H9 (cell line): ENCODE data around the gene ITPR3. TPM values are rescaled to one million over a fixed set of nuclear protein-coding genes. Genes with fewer than 3 reads are reported as not detected.

Experiments used
- DNase-seq: peaks from one replicate; pipeline ENCODE4 v3.0.0-alpha.2; 2017
- H2AFZ ChIP-seq: one replicate; pipeline ENCODE4 v1.6.1; 2013; ENCODE audit warnings: mild to moderate bottlenecking, low read length, control low read depth, moderate library complexity
- H2AK5ac ChIP-seq: 2 replicates; pipeline ENCODE4 v1.6.1; 2013; ENCODE audit warnings: low read length, control low read depth, mixed read lengths; ENCODE audit not compliant: insufficient read length
- H2BK120ac ChIP-seq: one replicate; pipeline ENCODE4 v1.6.1; 2013; ENCODE audit warnings: low read depth, mild to moderate bottlenecking, low read length, control low read depth, inconsistent platforms; ENCODE audit not compliant: poor library complexity, severe bottlenecking
- H2BK12ac ChIP-seq: 2 replicates; pipeline ENCODE4 v1.6.1; 2013; ENCODE audit warnings: low read length, control low read depth, mixed read lengths, low read depth; ENCODE audit not compliant: insufficient read length
- H2BK15ac ChIP-seq: 2 replicates; pipeline ENCODE4 v1.6.1; 2013; ENCODE audit warnings: low read depth, low read length, control low read depth
- H2BK20ac ChIP-seq: one replicate; pipeline ENCODE4 v1.6.1; 2013; ENCODE audit warnings: low read depth, mild to moderate bottlenecking, low read length, control low read depth, inconsistent platforms; ENCODE audit not compliant: poor library complexity, severe bottlenecking
- H2BK5ac ChIP-seq: 2 replicates; pipeline ENCODE4 v1.6.1; 2013; ENCODE audit warnings: low read length, control low read depth, mixed read lengths; ENCODE audit not compliant: insufficient read length
- H3K14ac ChIP-seq: 2 replicates; pipeline ENCODE4 v1.6.1; 2013; ENCODE audit warnings: low read length, control low read depth; ENCODE audit not compliant: insufficient read depth
- H3K18ac ChIP-seq: 2 replicates; pipeline ENCODE4 v1.6.1; 2013; ENCODE audit warnings: low read depth, mild to moderate bottlenecking, mixed read lengths, low read length, control low read depth; ENCODE audit not compliant: insufficient read length
- H3K23ac ChIP-seq: 2 replicates; pipeline ENCODE4 v1.6.1; 2013; ENCODE audit warnings: low read length, control low read depth, mixed read lengths, low read depth; ENCODE audit not compliant: insufficient read length
- H3K23me2 ChIP-seq: 2 replicates; pipeline ENCODE4 v1.6.1; 2013; ENCODE audit warnings: low read depth, mild to moderate bottlenecking, mixed read lengths, low read length, control low read depth; ENCODE audit not compliant: insufficient read length, poor library complexity, severe bottlenecking
- H3K27ac ChIP-seq: 2 replicates; pipeline ENCODE4 v1.5.1; 2013; ENCODE audit warnings: low read length, control low read depth, mixed read lengths, low read depth; ENCODE audit not compliant: insufficient read length
- H3K27me3 ChIP-seq: 2 replicates; pipeline ENCODE4 v1.6.1; 2013; ENCODE audit warnings: low read length, control low read depth, inconsistent platforms; ENCODE audit not compliant: insufficient read depth
- H3K4ac ChIP-seq: 2 replicates; pipeline ENCODE4 v1.6.1; 2013; ENCODE audit warnings: low read depth, mild to moderate bottlenecking, control low read depth, inconsistent platforms, low read length, moderate library complexity
- H3K4me1 ChIP-seq: 2 replicates; pipeline ENCODE4 v1.6.1; 2013; ENCODE audit warnings: low read length, control low read depth, inconsistent platforms; ENCODE audit not compliant: insufficient read depth
- H3K4me2 ChIP-seq: 2 replicates; pipeline ENCODE4 v1.6.1; 2013; ENCODE audit warnings: low read length, control low read depth, mixed read lengths; ENCODE audit not compliant: insufficient read length, insufficient read depth
- H3K56ac ChIP-seq: 2 replicates; pipeline ENCODE4 v1.6.1; 2013; ENCODE audit warnings: low read depth, mild to moderate bottlenecking, mixed read lengths, low read length, control low read depth; ENCODE audit not compliant: insufficient read length
- H3K79me1 ChIP-seq: 2 replicates; pipeline ENCODE4 v1.6.1; 2013; ENCODE audit warnings: low read depth, mild to moderate bottlenecking, moderate library complexity, low read length, control low read depth, inconsistent platforms; ENCODE audit not compliant: insufficient read depth, poor library complexity, severe bottlenecking
- H3K79me2 ChIP-seq: 2 replicates; pipeline ENCODE4 v1.6.1; 2013; ENCODE audit warnings: low read length, control low read depth, inconsistent platforms; ENCODE audit not compliant: insufficient read depth
- H3K9ac ChIP-seq: 2 replicates; pipeline ENCODE4 v1.6.1; 2013; ENCODE audit warnings: low read length, control low read depth, mixed read lengths; ENCODE audit not compliant: insufficient read length; ENCODE audit errors: extremely low read depth
- H3K9me3 ChIP-seq: one replicate; pipeline ENCODE4 v1.6.1; 2013; ENCODE audit warnings: low read depth, low read length, inconsistent platforms; ENCODE audit not compliant: control insufficient read depth
- H3T11ph ChIP-seq: one replicate; pipeline ENCODE4 v1.6.1; 2013; ENCODE audit warnings: mild to moderate bottlenecking, low read length, control low read depth, inconsistent platforms
- H4K20me1 ChIP-seq: one replicate; pipeline ENCODE4 v1.6.1; 2013; ENCODE audit not compliant: control insufficient read depth, insufficient read length, insufficient read depth
- H4K5ac ChIP-seq: 2 replicates; pipeline ENCODE4 v1.6.1; 2013; ENCODE audit warnings: low read depth, mild to moderate bottlenecking, mixed read lengths, low read length, control low read depth; ENCODE audit not compliant: insufficient read length
- H4K8ac ChIP-seq: replicated peaks from 2 replicates; pipeline ENCODE4 v1.6.1; 2013; ENCODE audit warnings: low read length, control low read depth, mixed read lengths, low read depth; ENCODE audit not compliant: insufficient read length
- H4K91ac ChIP-seq: 2 replicates; pipeline ENCODE4 v1.6.1; 2013; ENCODE audit warnings: low read depth, mild to moderate bottlenecking, moderate library complexity, mixed read lengths, low read length, control low read depth; ENCODE audit not compliant: insufficient read length
- H3K27ac Mint-ChIP-seq, 3 experiments: 2 replicates in 2 of 3; 3 replicates in 1 of 3; pipeline ENCODE4 v1.8.0; 2020 to 2021; ENCODE audit warnings: mixed read lengths in 3 of 3, mild to moderate bottlenecking in 1 of 3, moderate library complexity in 1 of 3
- H3K27me3 Mint-ChIP-seq: 2 replicates; pipeline ENCODE4 v1.8.0; 2021; ENCODE audit warnings: low read depth, mild to moderate bottlenecking, moderate library complexity, mixed read lengths
- H3K36me3 Mint-ChIP-seq, 3 experiments: 2 replicates in 2 of 3; 3 replicates in 1 of 3; pipeline ENCODE4 v1.8.0; 2020 to 2021; ENCODE audit warnings: low read depth in 3 of 3, mixed read lengths in 3 of 3; ENCODE audit not compliant: insufficient read depth in 1 of 3
- H3K4me1 Mint-ChIP-seq, 2 experiments: 2 replicates each; pipeline ENCODE4 v1.8.0; 2020; ENCODE audit warnings: mixed read lengths in 2 of 2
- H3K4me3 Mint-ChIP-seq, 2 experiments: 2 replicates in 1 of 2; 3 replicates in 1 of 2; pipeline ENCODE4 v1.8.0; 2020 to 2021; ENCODE audit warnings: mild to moderate bottlenecking in 2 of 2, mixed read lengths in 2 of 2, moderate library complexity in 1 of 2
- H3K9me3 Mint-ChIP-seq, 2 experiments: 2 replicates in 1 of 2; 3 replicates in 1 of 2; pipeline ENCODE4 v1.8.0; 2020; ENCODE audit warnings: mild to moderate bottlenecking in 2 of 2, mixed read lengths in 2 of 2, moderate library complexity in 1 of 2
- CTCF ChIP-seq: fragments of 200-600 bp; sonication (generic); conservative IDR thresholded peaks from 3 replicates; pipeline ENCODE4 v1.8.0; 2021; ENCODE audit warnings: antibody characterized with exemption, mild to moderate bottlenecking
- WGBS: extraction: QIAGEN DNeasy Blood & Tissue Kit; methylation state at CpG from one replicate; pipeline ENCODE4 v1.1.7; 2013; ENCODE audit warnings: missing lambda C conversion rate, low lambda C conversion rate, mixed read lengths; ENCODE audit not compliant: insufficient read length; ENCODE audit errors: extremely low coverage; 5-methylcytosine and 5-hydroxymethylcytosine counted together
- total RNA-seq: library from RNA; stranded (reverse); gene quantifications from 2 replicates; pipeline ENCODE4 v1.2.1, GENCODE V29; 2021

ITPR3 gene
- total RNA-seq, 1 experiment from 2014 or later = 40.3 TPM

- Histone ChIP-seq H3K27ac (no peak overlapping the region), H2AFZ (no peak overlapping the region), H2BK20ac (no peak overlapping the region), H2BK120ac (no peak overlapping the region), H3K27me3 (no peaks in the 10 kb centered on the region; the same call in 1 of the 2 replicates), H3T11ph (no peak overlapping the region), H4K5ac (no peak overlapping the region), H3K79me2 (no peaks in the 10 kb centered on the region), H3K23ac (no peak overlapping the region), H3K56ac (no peak overlapping the region), H3K9me3 (no peaks in the 10 kb centered on the region), H3K79me1 (no peaks in the 10 kb centered on the region), H3K4me1 (peaks cover 3% of the 10 kb centered on the region; the same call in 1 of the 2 replicates), H4K8ac (no peak overlapping the region), H3K4ac (no peak overlapping the region), H2BK5ac (no peak overlapping the region), H3K4me2 (no peak overlapping the region), H3K14ac (no peak overlapping the region), H2AK5ac (no peak overlapping the region), H3K23me2 (no peaks in the 10 kb centered on the region), H2BK15ac (no peak overlapping the region), H3K18ac (no peak overlapping the region), H3K9ac (no peak overlapping the region), H2BK12ac (no peak overlapping the region), H4K20me1 (no peaks in the 10 kb centered on the region), H4K91ac (no peak overlapping the region)
- H3K9me3 Mint-ChIP-seq = peaks cover 7 to 8% of the 10 kb centered on the region in 2 experiments
- peaks cover 0 to 7% (median 5%) of the 10 kb centered on the region in 3 experiments; a peak in 3 of 7 replicates for H3K36me3 Mint-ChIP-seq
- no peak for TF ChIP-seq CTCF
- no peak overlapping the region for H3K27ac Mint-ChIP-seq
- no CpG with 5 or more reads among the region's 2 CpGs for WGBS
- no peak overlapping the region for H3K4me3 Mint-ChIP-seq
- no peak for DNase-seq
- peaks cover 15 to 17% of the 10 kb centered on the region in 2 experiments for H3K4me1 Mint-ChIP-seq
- peaks cover 10% of the 10 kb centered on the region for H3K27me3 Mint-ChIP-seq
Measured at GRCh38 chr6:33602180-33602579, 18.9 kb upstream of the ITPR3 start.
